ENCODE results near the gene UVSSA.

The UVSSA gene

DNA sequence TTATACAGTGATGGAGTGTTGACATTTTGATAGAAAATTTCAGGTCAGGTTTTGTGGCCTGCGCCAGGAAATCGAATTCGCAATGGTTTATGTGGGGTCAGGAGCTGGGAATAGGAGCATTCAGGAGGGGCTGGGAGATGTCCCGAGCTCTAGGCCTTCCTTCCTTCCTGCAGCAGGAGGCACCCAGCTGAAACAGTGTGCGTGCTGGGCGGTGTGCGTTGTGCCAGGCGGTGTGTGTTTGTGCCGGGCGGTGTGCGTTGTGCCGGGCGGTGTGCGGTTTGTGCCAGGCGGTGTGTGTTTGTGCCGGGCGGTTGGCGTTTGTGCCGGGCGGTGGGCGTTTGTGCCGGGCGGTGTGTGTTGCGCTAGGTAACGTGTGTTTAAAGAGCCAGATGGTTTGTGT is 1.7 kb downstream of the UVSSA start:
- no peak for DNase-seq (ENCODE audit: low read depth)

DNA sequence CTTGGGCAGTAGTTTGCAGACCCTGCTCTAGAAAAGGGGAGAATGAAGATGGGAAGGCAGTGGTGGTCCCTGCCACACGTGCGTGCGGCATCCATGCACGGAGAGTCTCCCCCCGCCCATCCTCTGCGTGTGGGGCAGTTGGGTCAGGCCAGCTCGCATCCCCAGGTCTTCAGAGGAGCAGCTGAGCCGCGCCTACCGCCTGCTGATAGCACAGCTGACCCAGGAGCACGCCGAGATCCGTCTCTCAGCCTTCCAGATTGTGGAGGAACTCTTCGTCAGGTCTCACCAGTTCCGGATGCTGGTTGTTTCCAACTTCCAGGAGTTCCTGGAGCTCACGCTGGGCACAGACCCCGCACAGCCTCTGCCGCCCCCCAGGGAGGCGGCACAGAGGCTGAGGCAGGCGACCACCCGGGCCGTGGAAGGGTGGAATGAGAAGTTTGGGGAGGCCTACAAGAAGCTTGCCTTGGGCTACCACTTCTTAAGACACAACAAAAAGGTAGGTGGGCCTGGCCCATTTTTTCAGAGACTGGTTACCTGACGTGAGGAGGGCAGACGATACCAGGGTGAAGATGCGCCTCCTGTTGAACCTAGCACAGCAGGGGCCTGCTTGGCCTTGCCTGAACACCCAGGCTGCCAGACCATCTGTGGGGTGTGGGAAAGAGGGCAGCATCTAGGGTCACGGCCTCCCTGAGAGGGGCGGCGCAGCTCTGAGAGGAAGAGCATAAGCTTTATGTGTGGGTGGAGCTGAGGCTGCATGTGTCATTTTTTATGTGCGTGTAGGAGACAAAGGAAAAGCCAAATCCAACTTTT is 2.6 kb downstream of the UVSSA start:
- DNase-seq (ENCODE audit: low read depth) = no peak

DNA sequence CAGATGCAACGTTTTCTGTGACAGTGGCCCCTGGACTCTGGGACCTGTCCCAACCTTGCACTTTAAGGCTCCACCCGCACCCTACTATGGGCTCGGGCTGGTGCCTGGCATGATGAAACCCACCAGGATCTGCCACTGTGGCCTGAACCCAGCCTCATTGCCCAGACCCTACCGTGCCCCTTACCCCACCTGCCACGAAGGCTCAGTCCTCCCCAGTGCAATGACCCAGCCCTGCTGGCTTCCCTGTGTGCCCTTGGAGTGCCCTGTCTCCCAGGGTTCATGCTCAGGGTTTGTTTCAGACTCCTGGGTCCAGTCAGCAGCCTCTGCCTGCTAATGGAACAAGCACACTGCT is 3.1 kb downstream of the UVSSA start:
- no peak for DNase-seq (ENCODE audit: low read depth)

DNA sequence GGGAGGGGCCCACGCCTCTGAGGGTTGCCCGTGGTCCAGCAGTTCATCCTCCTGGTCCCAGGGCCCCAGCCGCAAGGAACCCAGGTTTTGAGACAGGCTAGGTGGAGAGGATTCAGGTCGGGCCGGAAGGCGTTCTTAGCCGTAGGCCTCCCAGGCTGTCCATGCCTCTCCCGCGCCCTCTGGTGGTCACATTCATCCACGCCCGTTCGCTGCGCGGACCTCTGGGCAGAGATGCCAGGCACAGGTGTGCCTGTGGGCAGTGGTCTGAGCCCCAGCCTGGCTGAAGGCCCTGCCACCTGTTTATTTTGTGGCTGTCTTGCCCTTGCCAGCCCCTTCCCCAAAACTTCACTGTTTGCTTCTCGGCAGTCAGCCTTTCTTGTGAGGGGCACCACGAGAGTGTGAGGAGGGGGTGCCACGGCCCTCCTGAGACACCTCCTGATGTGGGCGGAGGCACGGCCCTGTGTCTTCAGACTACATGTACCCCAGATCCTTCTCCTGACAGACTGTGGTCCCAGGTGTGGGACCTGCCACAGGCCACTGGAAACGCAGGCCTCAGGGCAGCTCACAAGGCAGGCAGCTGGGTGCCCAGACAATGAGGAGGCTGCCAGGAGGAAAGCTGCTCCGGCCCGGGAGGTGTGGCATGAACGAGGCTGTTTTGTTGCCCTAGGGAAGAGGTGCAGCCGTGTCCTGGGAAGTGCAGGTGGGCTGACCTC is 5.0 kb downstream of the UVSSA start:
- DNase-seq (ENCODE audit: low read depth) = no peak

DNA sequence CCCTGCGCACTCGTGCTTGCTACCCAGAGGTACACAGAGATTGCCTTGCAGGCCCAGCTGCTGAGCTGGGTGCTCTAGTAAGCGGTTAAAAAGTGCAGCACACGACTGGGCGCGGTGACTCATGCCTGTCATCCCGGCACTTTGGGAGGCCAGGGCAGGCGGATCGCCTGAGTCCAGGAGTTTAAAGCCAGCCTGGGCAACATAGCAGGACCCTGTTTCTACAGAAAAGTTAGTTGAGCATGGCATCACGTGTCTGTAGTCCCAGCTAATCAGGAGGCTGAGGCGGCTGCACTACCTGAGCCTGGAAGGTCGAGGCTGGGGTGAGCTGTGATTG is 5.5 kb downstream of the UVSSA start:
- no peak for DNase-seq (ENCODE audit: low read depth)

DNA sequence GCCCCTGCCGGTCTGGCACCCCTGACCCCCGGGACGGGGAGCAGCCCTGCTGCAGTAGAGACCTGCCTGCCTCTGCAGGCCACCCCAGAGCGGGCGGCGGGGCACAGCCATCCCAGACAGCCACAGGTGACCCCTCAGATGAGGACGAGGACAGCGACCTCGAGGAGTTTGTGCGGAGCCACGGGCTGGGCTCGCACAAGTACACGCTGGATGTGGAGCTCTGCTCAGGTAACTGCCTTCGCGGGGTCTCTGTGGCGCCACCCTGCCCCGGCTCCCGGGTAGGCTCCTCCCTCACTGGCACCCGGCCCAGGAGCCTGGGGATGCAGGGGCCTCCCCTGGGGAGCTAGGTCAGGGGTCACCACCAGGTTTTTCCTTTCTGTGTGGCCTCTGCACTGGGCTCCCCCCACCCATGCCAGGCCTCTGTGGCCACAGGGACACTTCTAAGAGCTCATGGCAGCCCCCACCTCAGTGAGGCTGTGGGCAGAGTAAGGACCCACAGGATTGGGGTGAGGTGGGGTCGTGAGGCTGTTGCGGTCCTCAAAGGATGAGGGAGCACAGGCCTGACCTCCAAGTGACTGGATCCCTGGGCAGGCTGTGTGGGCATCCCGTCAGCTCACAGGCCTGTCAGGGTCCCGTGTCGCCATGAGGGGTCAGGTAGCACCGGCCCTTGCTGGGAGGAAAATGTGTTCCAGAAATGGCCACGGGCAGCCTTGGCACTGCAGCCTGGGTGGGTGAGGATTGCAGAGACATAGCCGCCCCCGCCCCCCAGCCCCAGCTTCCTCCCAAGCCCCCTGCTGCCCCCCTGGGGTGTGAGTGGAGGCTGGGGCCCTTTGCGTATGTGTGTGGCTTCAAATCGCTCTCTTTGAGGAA is 6.4 kb downstream of the UVSSA start:
- DNase-seq (ENCODE audit: low read depth) = no peak

DNA sequence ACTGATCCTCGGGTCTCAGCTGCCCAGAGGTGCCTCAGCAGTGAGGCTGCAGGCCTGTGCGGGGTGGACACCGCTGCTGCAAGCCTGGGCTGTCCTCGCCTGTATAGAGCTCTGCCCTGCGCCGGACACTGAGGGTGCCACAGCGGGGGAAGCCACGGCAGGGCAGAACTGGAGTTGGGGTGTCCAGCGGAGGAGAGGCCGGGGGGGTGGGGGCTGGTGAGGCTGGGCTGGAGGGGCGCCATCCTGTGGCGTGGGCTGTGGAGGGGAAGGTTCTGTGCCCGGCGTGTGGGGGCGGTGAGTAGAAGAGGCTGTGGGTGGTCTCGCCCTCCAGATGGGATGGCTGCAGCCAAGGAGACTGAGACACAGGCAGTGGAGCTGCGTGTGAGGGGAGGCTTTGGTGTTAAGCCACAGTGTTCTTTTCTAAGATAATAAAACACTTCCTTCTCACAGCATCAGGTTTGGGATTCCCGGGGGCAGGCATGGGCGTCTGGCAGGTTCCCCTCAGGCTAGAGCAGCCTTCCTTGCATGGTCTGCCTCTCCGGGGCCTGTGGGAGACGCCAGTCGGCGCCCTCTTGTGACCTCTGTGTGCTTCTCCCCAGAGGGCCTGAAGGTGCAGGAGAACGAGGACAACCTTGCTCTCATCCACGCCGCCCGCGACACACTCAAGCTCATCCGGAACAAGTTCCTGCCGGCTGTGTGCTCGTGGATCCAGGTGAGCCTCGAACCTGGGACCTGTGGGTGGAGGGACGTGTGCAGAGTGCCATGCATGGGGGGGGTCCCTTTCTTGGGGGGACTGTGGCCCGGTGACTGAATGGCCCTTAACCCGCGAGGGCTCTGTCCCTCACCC is 7.4 kb downstream of the UVSSA start:
- DNase-seq (ENCODE audit: low read depth) = no peak

DNA sequence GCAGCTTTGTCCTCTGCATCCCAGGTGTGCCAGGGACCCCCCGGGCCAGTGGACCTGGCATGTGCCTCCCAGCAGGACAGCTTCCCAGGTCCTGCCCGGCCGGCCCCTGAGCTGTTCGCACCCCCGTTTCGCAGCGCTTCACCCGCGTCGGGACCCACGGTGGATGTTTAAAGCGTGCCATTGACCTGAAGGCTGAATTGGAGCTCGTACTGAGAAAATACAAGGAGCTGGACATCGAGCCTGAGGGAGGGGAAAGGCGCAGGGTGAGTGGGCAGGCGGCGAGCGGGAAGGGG is 7.9 kb downstream of the UVSSA start:
- DNase-seq (ENCODE audit: low read depth) = no peak

DNA sequence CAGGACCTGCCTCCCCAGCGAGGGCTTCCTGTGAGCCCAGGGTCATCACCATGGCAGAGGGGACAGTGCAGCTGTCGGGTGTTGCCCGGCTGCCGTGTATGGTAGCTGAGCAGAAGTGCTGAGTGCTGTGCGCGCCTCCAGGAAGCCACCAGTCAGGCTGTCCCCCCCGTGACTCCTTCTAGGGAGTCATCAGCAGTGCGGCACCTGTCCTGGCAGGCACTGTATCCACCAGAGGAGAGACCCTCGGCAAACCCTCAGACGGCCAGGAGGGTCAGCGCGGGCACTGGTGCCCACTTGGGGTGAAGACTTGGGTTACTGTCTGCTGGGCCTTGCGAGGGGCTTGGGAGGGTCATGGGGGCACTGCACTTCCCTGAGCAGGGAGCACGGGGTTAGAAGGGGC is 8.4 kb downstream of the UVSSA start:
- no peak for DNase-seq (ENCODE audit: low read depth)

DNA sequence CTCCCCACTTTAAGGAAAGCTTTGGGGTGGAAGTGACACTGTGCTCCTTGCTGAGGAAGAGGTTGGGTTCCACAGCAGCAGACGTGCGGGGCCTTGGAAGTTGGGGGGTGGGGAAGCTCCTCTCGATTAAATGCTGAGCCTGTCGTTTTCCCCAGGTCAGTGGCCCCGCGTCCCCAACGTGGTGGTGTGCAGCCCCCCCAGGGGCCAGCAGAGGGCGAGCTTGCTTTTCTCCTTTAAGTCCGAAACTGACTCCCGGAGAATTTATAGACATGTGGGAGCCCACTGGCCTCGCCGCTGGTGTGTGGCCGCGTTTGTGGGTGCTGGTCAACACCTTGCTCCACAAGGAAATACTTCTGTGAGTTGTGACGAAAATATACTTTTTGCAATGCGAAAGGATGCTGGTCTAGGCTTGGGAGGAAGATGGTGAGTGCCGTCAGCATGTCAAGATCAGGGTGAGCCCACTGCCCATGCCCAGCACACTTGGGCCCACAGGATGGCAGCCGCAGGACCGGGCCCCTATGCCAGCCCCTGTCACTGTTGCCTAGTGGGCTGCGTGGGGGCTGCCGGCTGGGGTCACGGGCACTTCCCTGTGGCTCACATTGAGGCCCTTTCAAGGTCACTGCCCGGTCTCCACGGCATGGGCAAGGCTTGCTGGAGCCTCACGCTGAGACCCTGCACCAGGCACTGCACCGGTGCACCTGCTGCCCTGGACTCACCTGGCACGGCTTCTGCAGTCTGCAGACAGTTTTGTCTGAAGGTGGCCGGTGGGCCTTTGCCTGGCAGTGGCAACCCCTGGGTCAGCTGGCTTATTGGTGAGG is 9.4 kb downstream of the UVSSA start:
- no peak for DNase-seq (ENCODE audit: low read depth)

DNA sequence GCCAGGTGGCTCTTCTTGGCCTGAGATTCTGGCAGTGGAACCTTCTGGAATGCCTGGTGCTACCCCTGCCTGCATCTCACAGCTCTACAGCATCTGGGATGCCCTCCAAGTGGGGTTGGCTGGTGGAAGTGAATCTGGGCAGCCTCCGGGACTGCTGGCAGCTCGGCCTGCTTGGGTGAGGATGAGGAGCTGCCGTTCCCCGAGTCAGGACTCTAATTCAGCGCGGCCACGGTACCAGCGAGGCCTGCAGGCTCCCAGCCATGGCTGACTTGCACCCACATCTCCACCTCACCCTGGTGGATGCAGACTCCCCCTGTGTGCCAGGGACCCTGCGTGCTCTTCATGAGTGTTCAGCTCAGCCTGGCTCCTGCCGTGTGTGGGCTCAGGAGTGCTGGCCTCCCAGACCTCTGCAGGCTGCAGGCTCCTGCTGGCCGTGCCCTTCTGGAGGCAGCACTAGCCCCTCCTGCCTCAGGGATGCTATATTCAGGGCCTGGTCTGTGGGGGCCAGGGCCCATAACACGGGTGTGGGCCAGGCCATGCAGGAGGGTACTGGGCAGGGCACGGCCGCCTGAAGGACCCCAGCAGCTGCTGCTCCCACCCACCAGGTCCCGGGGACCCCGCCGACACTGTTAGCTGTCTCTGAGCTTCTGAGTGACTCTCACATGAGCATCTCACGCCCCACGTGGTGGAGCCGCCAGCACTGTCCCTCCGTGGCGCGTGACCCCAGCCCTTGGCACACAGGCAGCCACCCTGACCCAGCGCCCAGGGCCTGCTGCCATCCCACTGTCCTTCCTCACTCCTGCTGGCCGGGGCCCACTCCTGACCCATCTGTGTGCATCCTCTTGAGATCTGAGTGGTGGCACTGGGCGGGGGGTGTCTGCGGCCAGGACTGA is 10.6 kb downstream of the UVSSA start:
- DNase-seq (ENCODE audit: low read depth) = no peak

DNA sequence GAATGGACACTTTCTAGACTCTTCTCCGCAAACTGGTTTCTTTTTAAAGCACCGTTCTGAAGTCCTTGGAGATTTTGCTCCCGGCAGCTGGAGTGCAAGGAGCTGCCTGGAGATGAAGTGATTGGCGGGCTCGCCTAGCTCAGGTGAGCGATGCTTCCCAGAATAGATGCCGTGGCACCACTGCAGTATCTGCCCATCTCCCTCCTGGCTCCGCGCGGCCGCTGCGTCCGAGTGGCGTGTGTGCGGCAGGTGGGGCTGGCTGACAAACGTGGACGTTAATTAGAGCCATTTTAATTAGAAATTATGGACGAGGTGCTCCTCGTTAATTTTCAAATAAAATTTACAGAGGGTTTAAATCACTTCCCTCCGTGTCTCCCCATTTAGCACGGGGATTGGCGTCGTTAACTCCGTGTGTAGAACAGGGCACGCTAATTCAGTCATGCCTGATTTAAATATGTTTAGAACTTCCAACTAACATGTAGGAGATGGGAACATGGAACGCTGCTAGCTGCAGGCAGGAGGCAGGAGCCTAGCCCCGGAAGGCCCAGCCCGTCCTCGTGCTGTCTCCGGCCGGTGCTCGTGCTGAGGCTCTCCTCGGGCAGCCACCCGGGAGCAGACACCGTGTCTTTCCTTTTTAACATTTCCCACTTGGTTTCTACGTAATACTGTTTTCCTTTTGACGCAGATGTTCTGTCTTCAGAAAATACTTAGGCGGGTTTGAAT is 11.6 kb downstream of the UVSSA start:
- DNase-seq (ENCODE audit: low read depth) = no peak

DNA sequence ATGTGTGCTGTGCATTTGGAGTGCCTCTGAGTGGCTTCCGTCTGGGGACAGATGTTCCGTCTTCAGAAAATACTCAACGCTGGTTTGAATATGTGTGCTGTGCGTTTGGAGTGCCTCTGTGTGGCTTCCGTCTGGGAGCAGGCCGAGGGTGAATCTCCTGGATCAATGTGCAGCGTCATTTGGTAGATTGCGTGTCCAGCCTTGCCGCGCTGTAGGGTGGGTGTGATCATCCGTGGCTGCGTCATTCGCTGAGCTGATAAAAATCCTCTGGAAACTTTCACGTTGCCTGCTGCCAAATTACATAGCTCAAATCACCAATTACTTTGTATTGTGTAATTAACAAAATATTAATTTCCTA is 12.1 kb downstream of the UVSSA start:
- DNase-seq (ENCODE audit: low read depth) = no peak

DNA sequence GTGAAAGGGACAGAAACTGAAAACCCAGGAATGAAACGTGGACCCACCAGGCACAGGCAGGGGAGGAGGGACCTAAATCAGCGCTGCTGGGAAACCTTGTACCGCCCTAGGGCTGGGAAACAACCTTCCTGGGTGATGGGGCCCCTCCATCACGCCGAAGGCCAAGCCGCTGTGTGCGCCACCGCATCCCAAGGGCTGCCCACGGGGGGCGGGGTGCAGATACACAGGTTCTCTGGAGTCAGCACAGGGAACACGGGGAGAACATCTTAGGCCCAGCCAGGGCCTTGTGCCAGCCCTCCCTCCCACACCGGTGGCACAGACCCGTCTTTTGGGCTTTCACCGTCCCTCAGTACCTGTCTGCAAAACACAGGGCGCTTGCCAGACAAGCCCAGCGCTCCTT is 13.0 kb downstream of the UVSSA start:
- DNase-seq (ENCODE audit: low read depth) = no peak

DNA sequence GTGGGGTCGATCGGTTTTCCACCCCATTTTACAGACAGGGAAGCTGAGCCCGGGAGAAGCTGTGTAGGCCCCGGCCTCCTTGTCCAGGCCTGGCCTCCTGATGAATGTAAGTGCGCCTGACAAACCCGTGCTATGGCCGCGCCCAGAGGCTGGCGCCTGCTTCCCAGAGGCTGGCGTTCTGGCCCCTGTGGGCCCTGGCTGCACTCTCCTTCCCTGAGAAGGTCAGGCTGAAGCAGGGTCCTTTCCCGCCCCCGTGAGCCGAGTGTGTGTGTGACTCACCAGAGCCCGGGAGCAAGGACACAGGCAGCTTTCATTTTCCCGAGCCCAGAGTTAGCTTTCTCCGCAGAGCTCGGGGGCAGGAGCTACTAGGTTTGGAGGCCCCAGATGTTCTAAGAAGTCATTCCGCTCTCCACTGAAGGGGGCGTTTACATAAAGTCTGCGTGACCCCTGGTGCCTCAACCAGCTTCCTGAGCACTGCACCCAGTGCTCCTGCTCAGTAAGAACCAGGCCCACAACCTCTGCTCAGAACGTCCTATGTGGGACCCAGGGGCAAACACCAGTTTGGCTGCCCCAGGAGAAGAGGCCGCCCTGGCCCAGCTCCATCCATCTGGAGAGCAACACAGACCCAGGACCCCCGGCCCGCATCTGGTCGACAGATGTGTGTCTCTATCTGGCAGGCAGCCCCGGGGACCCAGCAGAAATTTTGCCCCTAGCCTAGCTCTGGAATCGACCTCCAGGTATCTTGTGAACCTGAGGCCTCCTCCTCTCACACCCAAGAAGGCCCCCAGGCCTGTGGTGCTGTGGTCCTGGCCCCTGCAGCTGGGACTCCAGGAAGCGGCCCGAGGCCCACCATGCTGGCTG is 13.6 kb downstream of the UVSSA start:
- DNase-seq (ENCODE audit: low read depth) = no peak

DNA sequence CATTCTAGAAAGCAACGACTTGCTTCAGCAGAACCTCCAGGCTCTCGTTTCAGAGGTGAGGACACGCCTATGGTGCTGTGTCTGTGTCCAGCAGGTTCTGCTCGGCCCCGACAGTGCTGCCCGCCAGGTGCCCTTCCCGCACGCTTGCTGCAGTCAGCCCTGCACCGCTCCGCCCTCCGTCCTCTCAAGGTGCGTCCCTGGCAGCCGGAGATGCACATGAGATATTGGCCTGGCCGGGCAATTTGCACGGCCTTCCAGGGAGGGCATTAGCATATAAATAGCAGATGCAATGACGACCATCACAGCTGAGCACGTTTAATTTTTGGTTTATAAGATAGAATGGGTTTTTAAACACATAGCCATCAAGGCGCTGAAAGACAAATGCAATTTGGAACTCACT is 14.4 kb downstream of the UVSSA start:
- no peak for DNase-seq (ENCODE audit: low read depth)

DNA sequence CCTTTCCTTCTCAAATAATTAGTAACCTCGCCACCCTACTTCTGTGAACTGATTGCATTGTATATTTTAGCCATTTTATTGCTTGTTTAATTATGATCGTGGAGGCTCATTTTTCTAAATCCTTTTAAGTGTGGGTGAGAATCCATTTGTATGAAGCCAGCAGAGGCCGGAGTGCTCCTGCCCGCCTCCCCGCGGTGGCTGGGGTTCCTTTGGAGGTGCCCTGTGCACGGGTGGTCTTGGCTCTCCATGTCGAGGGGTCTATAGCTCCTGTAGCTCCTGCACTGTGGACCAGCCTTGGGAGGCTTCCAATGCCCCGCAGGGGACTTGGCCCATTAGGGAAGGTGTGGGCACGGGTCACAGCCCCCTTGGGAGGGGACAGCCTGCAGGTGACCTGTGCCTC is 15.0 kb downstream of the UVSSA start:
- no peak for DNase-seq (ENCODE audit: low read depth)

DNA sequence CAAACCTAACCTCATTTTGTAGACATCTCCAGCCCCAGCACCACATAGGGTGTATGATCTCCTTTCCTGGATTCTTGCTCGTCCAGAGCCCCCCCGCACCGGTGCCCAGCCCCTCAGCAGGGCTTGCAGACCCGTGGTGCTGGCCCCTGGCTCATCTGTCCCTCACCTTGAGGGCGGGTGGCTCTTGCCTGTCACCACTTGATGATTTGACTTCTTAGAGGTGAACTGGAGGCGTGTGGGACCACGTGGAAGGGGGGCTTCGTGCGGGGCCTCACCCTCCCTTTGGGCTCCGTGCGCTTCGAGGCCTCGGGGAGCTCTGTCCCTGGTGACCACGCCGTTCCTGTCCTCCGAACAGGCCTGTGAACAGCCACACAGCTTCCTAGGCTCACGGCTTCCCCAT is 15.5 kb downstream of the UVSSA start:
- no peak for DNase-seq (ENCODE audit: low read depth)

DNA sequence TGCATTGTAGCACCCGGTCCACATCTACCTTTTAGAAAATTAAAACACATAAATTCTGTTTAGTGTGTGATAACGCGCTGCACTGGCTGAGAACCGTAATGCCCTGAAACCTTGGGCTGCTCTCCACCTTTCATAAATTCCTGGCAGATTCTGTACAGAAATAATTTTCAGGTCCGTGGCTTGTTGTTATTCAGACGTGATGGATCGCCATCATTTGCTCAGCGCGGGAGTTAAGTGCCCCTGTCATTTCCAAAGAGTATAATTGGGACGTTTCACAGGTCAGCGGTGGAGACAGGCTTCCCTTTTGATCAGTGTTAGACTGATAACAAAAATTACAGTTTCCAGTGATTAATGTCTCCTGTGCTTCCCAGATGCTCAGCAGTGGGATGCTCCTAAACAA is 16.5 kb downstream of the UVSSA start:
- no peak for DNase-seq (ENCODE audit: low read depth)

All from HS-27A (cell line).